GM19397 (cell line): ENCODE results near the gene BCL3.
"Not testable (repeated sequence)": the region's sequence is repeated elsewhere in the genome, so short reads cannot be mapped to it uniquely, and the experiment has no call there.

Experiments used
- ATAC-seq: cut with Tn5 transposase; IDR thresholded peaks from one replicate; pipeline ENCODE4 v1.9.1; 2021; ENCODE audit warnings: mild to moderate bottlenecking, moderate library complexity; ENCODE audit not compliant: unreplicated experiment

BCL3 gene

GRCh38 chr19:44757057-44757734, 8.7 kb downstream of the BCL3 start:
- no peak for ATAC-seq

GRCh38 chr19:44757735-44758505, 9.4 kb downstream of the BCL3 start:
- ATAC-seq: no peak

GRCh38 chr19:44758596-44758995, 10.1 kb downstream of the BCL3 start:
- ATAC-seq: no peak

- ATAC-seq: no peak
These were observed 10.7 kb downstream of the BCL3 start for GRCh38 chr19:44759083-44759804.

GRCh38 chr19:44762038-44762437, 13.5 kb downstream of the BCL3 start:
- ATAC-seq: no peak

- ATAC-seq: no peak
These were observed 16.8 kb downstream of the BCL3 start for GRCh38 chr19:44765033-44765948.

GRCh38 chr19:44765949-44766335, 17.4 kb downstream of the BCL3 start:
- no peak for ATAC-seq

- ATAC-seq: no peak
These were observed 19.0 kb downstream of the BCL3 start for GRCh38 chr19:44767295-44768180.

GRCh38 chr19:44770550-44771257, 22.2 kb downstream of the BCL3 start:
- ATAC-seq: peak; percentile 95

- ATAC-seq: not testable (repeated sequence)
These were observed 23.6 kb downstream of the BCL3 start for GRCh38 chr19:44772144-44772543.

GRCh38 chr19:44772959-44773358, 24.5 kb downstream of the BCL3 start:
- ATAC-seq: no peak

GRCh38 chr19:44775676-44776240, 27.2 kb downstream of the BCL3 start:
- ATAC-seq: no peak

GRCh38 chr19:44776402-44777096, 28.0 kb downstream of the BCL3 start:
- ATAC-seq: no peak

GRCh38 chr19:44777715-44778347, 29.3 kb downstream of the BCL3 start, which contains the start of gene CBLC:
TSS of gene CBLC (plus strand) at chr19:44777890. CDS start at chr19:44777932, 42 bp downstream.
- no peak for ATAC-seq

GRCh38 chr19:44779150-44779549, 30.6 kb downstream of the BCL3 start:
- ATAC-seq: no peak

GRCh38 chr19:44781694-44782093, 33.2 kb downstream of the BCL3 start:
- ATAC-seq: not testable (repeated sequence)

GRCh38 chr19:44782729-44783128, 34.2 kb downstream of the BCL3 start:
- no peak for ATAC-seq

- ATAC-seq: no peak
These were observed 35.0 kb downstream of the BCL3 start for GRCh38 chr19:44783545-44783944.
